Measurements from ENCODE around the gene DZIP3.

DNA sequence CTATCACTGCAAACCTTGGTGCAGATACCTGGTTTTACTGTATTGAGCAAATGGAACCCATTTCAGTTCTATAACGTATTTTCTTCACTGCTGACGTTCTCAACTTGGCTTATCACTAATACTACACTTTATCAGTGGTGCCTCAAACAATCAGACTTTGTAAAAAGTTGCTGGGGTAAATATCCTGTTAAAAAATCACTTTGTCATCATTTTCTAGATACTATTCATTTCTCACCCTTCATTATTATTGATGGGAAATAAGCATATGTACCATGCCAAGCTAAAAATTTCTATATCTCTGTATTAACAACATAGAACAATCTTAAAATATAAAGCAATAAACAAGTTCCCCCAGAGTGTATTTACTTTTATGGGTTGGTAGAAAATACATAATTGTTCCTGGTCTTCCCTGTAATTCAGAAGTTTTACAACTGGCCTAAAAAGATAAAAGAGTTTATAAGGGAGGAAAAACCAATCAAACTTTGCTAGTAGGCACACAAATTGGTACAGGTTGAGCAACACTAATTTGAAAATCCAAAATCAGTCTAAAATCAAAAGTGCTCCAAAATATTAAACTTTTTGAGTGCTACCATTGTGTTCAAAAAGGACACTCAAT lies 33.4 kb upstream of the DZIP3 start:
- TF ChIP-seq, protein P1, sequence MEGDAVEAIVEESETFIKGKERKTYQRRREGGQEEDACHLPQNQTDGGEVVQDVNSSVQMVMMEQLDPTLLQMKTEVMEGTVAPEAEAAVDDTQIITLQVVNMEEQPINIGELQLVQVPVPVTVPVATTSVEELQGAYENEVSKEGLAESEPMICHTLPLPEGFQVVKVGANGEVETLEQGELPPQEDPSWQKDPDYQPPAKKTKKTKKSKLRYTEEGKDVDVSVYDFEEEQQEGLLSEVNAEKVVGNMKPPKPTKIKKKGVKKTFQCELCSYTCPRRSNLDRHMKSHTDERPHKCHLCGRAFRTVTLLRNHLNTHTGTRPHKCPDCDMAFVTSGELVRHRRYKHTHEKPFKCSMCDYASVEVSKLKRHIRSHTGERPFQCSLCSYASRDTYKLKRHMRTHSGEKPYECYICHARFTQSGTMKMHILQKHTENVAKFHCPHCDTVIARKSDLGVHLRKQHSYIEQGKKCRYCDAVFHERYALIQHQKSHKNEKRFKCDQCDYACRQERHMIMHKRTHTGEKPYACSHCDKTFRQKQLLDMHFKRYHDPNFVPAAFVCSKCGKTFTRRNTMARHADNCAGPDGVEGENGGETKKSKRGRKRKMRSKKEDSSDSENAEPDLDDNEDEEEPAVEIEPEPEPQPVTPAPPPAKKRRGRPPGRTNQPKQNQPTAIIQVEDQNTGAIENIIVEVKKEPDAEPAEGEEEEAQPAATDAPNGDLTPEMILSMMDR (IDR thresholded peaks at IDR 0.05): no peak
- TF ChIP-seq POLR2AphosphoS5 (IDR thresholded peaks at IDR 0.05) (no peak), POLR2A (IDR thresholded peaks at IDR 0.05) (no peak)
